Gastroesophageal sphincter (tissue), 4 donors: ENCODE results near the gene KCTD14. TPM values are rescaled to one million over a fixed set of nuclear protein-coding genes. Genes with fewer than 3 reads are reported as not detected.

ENCODE experiments used
- ATAC-seq: fragments of 150-250 bp; one replicate; pipeline ENCODE4 v1.9.1; 2016; ENCODE audit warnings: mild to moderate bottlenecking, moderate library complexity
- H3K27ac ChIP-seq, 4 donors: fragments of 200-600 bp; sonication (generic) in 3 of 4; 1 replicate in 3 of 4; 2 replicates in 1 of 4; pipeline ENCODE4 v1.5.1; 2016 to 2019
- H3K27me3 ChIP-seq: fragments of 200-600 bp; sonication (generic); one replicate; pipeline ENCODE4 v1.5.1; 2019
- H3K36me3 ChIP-seq, 2 donors: fragments of 200-600 bp; sonication (generic); one replicate each; pipeline ENCODE4 v1.5.1; 2019; ENCODE audit warnings: control low read depth in 1 of 2
- H3K4me1 ChIP-seq, 3 donors: fragments of 200-600 bp; sonication (generic); 1 replicate in 2 of 3; 2 replicates in 1 of 3; pipeline ENCODE4 v1.5.1; 2016 to 2019; ENCODE audit warnings: control low read depth in 2 of 3
- H3K4me3 ChIP-seq, 2 donors: fragments of 200-600 bp; sonication (generic); one replicate each; pipeline ENCODE4 v1.5.1; 2019; ENCODE audit warnings: mild to moderate bottlenecking in 1 of 2, moderate library complexity in 1 of 2
- H3K9me3 ChIP-seq, 3 donors: fragments of 200-600 bp; sonication (generic); one replicate each; pipeline ENCODE4 v1.5.1; 2017 to 2019; ENCODE audit warnings: control low read depth in 2 of 3
- EP300 ChIP-seq: sonication (generic); formaldehyde crosslinking; IDR thresholded peaks from one replicate; pipeline ENCODE4 v1.6.1; 2017; ENCODE audit warnings: antibody characterized with exemption, mild to moderate bottlenecking
- POLR2A ChIP-seq, 2 donors: fragments of 450-650 bp; IDR thresholded peaks; one replicate each; pipeline ENCODE4 v1.6.1; 2017; ENCODE audit warnings: antibody characterized with exemption in 2 of 2, mild to moderate bottlenecking in 2 of 2, moderate library complexity in 1 of 2
- POLR2AphosphoS5 ChIP-seq: sonication (generic); formaldehyde crosslinking; IDR thresholded peaks from one replicate; pipeline ENCODE4 v1.6.1; 2017; ENCODE audit warnings: antibody characterized with exemption
- WGBS, 2 donors: methylation state at CpG; one replicate each; pipeline ENCODE4 v1.1.5; 2018; ENCODE audit warnings: low coverage in 1 of 2; 5-methylcytosine and 5-hydroxymethylcytosine counted together
- total RNA-seq, 4 donors: library from RNA; depleted of rRNA; stranded (reverse); fragments of >200 nt; gene quantifications; one replicate each; pipeline ENCODE4 v1.1.0, GENCODE V29; 2016
- TF ChIP-seq, protein P1 (sequence below), 4 experiments: fragments of 200-600 bp in 2 of 4; fragments of 450-650 bp in 2 of 4; sonication (generic) in 1 of 4; IDR thresholded peaks; one replicate each; pipeline ENCODE4 v1.5.1; 2017 to 2019; ENCODE audit warnings: antibody characterized with exemption in 4 of 4, mild to moderate bottlenecking in 2 of 4, moderate library complexity in 2 of 4

Gene KCTD14
- total RNA-seq, 4 donors from 2014 or later = 0.58 to 2.3 (median 1.4) TPM

DNA sequence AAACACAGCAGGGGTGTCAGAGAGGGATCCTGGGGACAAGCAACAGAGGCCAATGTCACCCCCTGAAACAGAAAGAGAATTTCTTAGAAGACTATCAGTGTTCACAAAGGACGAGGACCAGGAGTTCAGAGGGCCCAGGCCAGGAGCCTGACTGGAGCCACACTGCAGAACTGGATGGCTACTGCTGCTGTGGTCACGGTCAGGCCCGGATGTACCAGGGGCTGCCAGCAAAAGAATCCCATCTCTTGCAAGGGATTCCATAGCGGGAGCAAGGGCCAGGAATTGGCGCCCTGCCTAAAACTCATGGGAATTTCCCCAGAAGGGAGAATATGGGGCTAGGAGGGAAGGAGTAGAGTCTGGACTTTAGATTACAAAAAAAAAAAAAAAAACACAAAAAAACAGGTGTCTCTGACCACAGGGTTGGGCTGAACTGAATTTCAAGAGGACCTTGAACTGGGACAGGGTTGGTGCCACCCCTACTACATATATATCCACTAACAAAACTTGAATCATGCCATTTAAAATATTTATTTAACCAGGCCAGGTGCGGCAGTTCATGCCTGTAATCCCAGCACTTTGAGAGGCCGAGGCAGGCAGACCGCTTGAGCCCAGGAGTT lies 15.7 kb upstream of the KCTD14 start:
- Histone ChIP-seq H3K4me1 (peaks cover 0 to 15% (median 0%) of the 10 kb centered on the region in 3 donors), H3K27ac (no peak overlapping the region), H3K27me3 (no peaks in the 10 kb centered on the region), H3K36me3 (no peaks in the 10 kb centered on the region), H3K4me3 (no peak overlapping the region), H3K9me3 (no peaks in the 10 kb centered on the region)
- TF ChIP-seq EP300 = no peak
- no peak for TF ChIP-seq POLR2AphosphoS5
- TF ChIP-seq, protein P1, sequence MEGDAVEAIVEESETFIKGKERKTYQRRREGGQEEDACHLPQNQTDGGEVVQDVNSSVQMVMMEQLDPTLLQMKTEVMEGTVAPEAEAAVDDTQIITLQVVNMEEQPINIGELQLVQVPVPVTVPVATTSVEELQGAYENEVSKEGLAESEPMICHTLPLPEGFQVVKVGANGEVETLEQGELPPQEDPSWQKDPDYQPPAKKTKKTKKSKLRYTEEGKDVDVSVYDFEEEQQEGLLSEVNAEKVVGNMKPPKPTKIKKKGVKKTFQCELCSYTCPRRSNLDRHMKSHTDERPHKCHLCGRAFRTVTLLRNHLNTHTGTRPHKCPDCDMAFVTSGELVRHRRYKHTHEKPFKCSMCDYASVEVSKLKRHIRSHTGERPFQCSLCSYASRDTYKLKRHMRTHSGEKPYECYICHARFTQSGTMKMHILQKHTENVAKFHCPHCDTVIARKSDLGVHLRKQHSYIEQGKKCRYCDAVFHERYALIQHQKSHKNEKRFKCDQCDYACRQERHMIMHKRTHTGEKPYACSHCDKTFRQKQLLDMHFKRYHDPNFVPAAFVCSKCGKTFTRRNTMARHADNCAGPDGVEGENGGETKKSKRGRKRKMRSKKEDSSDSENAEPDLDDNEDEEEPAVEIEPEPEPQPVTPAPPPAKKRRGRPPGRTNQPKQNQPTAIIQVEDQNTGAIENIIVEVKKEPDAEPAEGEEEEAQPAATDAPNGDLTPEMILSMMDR (IDR thresholded peaks at IDR 0.05) = no peak
- TF ChIP-seq POLR2A (IDR thresholded peaks at IDR 0.05) = no peak
- ATAC-seq = no peak
- WGBS, 2 donors = 83 to 89% methylated on average over 6 of the region's 8 CpGs

DNA sequence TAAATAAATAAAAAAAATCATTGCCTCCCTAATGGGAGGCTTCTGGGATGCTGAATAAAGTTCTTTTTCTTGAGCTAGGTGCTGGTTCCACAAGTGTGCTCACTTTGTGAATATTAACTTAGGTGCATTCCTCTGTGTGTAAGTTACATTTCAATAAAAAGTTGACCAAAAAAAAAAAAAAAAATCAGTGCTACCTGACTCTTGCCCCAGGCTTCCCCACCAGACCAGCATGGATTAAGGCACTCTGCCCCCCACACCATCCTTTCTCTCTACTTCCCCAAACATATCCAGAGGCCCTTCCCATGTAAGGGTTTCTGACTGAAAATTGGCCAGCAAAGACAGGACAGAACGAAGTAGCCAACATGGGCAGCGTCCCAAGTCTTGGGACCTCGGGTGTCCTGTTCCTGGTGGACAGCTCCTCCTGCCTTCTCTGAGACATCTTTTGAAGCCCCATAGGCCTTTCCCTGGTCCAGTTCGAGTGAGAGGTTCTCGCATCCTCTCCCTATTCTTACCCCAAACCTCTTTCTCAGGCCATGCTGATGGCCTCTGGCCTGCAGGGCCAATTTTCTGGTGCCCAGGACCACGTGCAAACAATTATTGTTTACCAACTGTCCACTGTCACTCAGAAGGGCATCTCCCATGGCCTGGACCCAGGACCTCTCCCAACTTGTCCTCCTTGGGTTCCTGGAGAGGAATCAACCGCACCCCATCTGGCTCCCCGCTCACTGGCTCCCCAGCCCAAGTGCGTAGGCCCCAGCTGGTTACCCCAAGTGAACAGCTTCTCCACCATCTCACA lies 14.9 kb upstream of the KCTD14 start:
- Histone ChIP-seq H3K4me1 (peaks cover 0 to 15% (median 0%) of the 10 kb centered on the region in 3 donors), H3K27me3 (no peaks in the 10 kb centered on the region), H3K27ac (no peak overlapping the region), H3K36me3 (no peaks in the 10 kb centered on the region), H3K4me3 (no peak overlapping the region), H3K9me3 (no peaks in the 10 kb centered on the region)
- TF ChIP-seq, protein P1 (IDR thresholded peaks at IDR 0.05) = no peak
- TF ChIP-seq POLR2AphosphoS5 (no peak), POLR2A (IDR thresholded peaks at IDR 0.05) (no peak), EP300 (no peak)
- no peak for ATAC-seq
- WGBS, 2 donors = 77 to 97% methylated on average over 4 to 5 of the region's 9 CpGs

DNA sequence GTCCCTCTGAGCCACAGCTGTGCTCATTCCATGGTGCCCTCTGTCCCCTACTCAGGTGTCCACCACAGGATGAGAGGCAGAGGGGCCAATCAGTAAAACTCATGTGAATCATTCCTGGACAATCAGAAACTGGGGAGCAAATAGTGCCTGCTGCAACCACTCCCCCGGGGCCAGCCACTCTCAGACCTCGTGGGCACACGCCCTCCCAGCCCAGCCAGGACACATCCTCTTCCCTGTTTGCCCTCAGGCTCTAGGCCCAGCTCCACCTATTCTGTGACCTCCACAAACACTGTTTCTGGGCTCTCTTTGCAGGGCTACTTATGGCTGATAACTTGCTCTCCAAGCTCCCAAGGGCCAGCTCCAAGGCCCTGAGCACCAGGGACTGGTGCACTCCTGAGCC lies 14.0 kb upstream of the KCTD14 start:
- ATAC-seq = no peak
- TF ChIP-seq, protein P1 (IDR thresholded peaks at IDR 0.05) = no peak
- TF ChIP-seq POLR2AphosphoS5 (no peak), POLR2A (IDR thresholded peaks at IDR 0.05) (no peak), EP300 (no peak)
- no peaks in the 10 kb centered on the region for H3K27me3 ChIP-seq
- no peak overlapping the region for H3K4me3 ChIP-seq
- H3K4me1 ChIP-seq = peaks cover 0 to 15% (median 0%) of the 10 kb centered on the region in 3 donors
- WGBS, 2 donors = 85 to 100% methylated on average over 3 of the region's 3 CpGs
- no peaks in the 10 kb centered on the region for H3K9me3 ChIP-seq
- H3K27ac ChIP-seq = no peak overlapping the region
- H3K36me3 ChIP-seq = no peaks in the 10 kb centered on the region

DNA sequence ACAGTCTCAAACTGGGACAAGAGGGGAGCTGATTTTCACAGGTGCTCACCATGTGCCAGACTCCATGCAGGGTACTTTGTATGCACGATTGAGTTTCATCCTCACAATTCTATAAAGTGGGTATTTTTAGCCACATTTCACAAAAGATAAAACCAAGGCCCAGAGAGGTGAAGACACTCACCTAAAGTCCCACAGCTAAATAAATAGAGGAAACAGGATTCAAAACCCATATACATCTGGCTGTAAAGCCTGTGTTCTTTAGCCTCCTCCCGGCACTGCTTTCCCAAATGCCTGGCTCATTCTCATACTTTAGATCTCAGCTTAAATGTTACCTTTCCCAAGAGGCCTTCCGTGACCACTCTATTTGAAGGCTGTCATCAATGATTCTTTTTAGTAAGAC lies 13.2 kb upstream of the KCTD14 start:
- Histone ChIP-seq H3K9me3 (no peaks in the 10 kb centered on the region), H3K36me3 (no peaks in the 10 kb centered on the region), H3K27me3 (no peaks in the 10 kb centered on the region), H3K4me3 (no peak overlapping the region), H3K27ac (no peak overlapping the region), H3K4me1 (peaks cover 0 to 18% (median 0%) of the 10 kb centered on the region in 3 donors)
- 86 to 90% methylated on average over 2 to 3 of the region's 3 CpGs for WGBS, 2 donors
- TF ChIP-seq POLR2AphosphoS5 (no peak), EP300 (no peak), POLR2A (IDR thresholded peaks at IDR 0.05) (no peak)
- TF ChIP-seq, protein P1 (IDR thresholded peaks at IDR 0.05) = no peak
- no peak for ATAC-seq
